NOMO-1 treated with DMSO at 0.1 percent for 48 hours (cell line): ENCODE measurements around the gene GAL.

Experiments used
- DNase-seq: peaks from one replicate; lab custom pipeline; 2025; ENCODE audit not compliant: unreplicated experiment; lab: John Stamatoyannopoulos, UW

GAL gene

DNA sequence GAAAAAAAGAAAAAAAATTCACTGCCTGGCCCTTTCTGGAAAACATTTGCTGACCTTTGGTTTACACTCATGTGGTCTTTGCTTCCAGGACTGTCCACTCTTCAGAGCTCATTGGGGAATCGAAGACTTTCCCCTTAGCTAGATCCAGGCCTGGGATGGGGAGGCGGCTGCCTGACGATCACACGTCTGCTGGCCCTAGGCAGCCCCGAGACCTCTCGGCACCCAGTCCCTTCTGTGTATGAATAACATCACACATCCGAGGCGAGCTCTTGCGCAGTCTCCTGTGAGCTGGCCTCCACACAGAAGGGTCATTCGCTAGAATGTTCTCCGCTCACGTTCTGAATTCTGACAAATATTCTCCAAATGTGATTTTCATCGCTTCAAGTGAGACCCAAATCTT, 25.7 kb upstream of the GAL start:
- no peak for DNase-seq

DNA sequence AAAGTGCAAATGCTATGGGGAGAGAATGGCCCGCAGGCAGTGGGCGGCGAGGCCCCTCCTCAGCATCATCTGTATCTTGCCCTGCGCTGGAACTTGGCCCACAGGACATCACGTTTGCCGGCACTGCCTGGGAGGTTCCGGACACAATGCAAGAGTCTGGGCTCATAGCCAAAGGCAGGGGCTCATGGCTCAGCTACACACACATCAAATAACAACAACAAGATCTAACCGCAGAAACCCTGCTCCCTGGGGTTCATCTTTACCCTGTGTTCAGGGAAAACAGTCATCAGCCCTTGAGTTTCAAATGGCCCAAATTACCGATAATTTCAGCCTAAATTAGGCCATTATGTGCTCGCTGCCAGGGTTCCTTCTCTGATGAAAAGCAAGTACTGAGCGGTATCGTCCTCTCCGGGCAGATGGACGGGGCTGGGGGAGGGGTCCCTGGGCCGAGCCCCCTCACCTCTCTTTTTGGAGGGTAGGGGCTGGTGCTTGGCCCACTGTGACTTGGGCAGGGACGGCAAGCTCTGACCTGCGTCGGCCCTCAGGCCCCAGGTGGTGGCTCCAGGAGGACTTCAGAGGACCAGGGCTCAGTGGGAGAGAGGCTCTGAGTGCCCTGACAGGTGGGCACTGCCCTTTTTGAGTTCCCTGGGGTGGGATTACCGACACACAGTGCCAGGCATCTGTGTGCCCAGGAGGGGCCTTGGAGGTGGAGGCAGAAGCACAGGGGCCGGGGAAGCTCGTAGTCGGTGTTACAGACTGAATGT, 25.0 kb upstream of the GAL start:
- DNase-seq = no peak

DNA sequence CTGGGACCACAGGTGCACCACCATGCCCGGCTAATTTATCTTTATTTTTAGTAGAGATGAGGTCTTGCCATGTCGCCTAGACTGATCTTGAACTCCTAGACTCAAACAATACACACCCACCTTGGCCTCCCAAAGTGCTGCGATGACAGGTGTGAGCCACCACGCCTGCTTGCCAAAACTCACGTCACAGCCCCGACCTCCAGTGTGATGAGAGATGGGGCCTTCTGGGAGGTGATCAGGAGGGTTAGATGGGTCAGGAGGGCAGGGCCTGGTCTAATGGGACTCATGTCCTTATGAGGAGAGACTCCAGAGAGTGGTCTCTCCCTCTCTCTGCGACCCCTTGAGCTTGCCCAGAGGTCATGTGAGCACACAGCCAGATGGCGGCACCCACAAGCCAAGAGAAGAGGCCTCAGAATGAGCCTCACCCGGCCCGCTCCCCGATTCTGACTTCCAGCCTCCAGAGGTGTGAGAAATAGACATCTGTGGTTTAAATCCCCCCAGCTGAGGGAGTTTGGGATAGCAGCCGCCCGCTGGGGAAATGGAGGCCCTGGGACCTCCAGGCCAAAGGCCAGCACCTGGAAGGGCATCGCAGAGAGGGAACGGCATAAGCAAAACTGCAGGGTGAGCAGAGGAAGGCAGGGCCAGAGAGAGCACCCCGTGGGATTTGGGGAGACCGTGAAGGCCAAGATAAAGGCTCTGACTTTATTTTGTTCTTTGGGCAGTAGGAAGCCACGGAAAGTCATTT, 24.1 kb upstream of the GAL start:
- DNase-seq = no peak

DNA sequence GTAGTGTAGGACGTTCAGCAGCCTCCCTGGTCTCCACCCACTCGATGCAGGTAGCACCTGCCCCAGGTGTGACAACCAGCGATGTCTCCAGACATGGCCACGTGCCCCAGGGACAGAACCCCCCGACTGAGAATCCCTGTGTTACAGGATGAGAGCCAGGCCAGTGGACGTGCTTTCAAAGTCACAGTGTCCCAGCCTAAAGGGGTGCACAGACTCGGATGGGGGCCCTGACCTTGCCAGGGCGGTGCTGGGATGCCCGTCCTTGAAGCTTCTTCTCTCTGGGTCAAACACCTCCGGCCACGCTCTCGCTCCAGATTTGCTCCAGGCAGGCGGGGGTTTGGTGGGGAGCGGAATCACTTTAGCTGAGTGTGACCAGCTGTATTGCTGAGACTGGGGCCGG, 23.3 kb upstream of the GAL start:
- DNase-seq = no peak

DNA sequence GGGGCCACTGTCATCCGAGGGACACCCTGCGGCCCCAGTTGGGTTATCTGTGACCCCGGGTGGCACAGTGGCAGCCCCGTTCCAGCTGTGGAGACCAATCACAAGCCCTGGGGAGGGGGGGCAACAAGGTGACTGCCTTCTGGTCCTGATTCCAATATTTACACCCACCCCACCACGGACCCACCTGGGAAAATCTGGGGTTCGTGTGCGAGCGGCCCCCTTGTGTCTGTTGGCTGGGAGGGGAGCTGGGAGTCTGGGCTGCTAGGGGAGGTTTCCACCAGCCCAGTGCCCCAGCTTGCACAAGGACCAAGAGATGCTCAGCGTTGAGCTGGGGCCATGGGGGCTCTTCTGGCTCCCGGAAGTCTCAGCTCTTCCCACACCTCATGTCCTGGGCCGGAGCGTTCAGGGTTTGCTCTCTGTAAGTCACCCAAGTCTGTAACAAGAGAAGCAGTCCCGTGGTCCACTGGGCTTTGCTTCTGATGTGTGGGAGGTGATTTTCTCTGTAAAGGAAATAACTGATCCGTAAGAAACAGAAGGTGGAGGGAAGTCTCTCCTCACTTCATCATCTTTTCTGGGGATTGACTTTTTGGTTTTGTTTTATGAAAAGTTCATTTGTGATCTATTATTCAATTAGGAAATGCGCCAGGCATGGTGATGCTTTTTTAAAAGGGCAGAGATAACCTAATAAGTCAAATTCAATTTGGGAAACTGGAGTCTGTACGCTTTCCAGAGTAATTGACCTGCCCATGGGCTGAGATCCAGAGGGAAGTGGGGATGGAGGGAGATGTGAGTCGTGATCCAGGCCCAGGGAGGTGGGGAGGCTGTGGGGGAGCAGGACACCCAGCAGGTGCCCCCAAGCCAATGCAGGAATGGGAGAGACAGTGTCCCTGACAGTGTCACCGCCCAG, 22.4 kb upstream of the GAL start:
- DNase-seq = no peak

DNA sequence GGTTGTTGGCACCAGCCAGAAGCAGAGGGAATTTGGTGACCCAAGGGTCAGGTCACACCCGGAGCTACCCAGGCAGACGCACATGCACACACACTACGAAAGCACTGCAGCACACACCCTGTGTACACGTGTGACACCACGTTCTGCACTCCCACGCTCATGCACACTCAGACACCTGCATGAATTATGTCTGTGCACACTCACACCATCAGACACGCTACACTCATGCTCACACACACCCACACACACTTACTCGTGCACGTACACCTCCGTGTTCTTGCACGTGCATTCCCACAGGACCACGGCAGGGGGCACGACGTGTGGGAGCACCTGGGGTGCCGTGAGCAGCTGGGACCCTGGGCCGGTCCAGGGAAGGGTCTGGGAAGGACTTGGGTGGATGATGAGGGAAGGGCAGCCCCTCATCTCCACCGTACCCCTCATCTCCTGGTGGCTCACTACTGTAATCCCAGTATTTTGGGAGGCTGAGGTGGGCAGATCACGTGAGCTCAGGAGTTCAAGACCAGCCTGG, 20.8 kb upstream of the GAL start:
- DNase-seq = no peak

DNA sequence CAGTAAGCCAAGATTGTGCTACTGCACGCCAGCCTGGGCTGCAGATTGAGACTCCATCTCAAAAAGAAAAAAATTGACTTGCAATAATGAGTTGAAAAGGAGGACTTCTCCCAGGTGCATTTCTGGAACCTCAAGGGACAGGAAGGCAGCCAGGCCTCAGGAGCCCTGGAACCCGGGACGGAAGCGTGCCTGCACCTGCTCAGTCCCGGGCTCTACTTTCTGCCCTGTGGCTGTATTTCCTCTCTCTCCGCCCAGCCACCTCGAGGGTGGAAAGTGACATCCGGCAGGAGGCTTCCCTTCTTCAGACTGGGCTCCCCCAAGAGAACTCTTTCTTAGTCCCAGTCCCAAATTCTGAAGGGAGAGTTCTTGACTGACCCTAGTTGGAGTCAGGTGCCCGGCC, 20.2 kb upstream of the GAL start:
- no peak for DNase-seq

DNA sequence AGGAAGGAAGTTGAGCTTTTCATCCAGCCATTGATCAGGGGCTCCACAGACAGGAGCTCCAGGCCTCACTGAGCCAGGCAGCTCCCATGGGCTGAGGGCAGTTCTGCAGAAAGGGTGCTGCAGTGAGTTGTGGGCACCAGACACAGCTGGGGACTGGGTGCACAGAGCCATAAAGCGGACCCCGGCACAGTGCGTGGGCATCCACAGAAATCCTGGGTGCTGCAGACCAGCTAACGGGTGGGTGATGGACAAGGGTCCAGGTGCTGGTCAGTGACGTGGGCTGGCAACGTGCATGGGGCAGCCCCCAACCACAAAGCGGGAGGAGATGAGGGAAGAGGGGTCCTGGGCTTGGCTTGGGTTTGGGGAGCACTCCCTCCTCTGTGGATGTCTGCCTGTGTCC, 19.4 kb upstream of the GAL start:
- DNase-seq = no peak

DNA sequence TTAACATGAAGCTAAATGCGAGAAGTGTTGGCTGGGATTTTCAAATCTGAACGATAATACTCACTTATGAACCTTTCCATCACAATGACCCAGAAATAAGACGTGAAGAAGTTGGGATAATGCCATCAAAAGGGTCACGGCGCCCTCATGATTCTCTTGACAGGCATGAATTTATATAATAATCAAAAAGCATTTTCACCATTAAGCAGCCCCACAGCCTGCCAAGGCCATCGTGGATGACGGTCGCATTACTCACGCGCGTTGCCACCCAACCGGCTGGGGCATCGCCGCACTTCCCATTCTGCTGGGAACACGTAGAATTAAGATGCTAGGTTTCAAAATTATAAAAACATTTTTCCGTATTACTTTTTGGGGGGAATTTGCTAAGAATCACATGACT, 18.9 kb upstream of the GAL start:
- DNase-seq = no peak

DNA sequence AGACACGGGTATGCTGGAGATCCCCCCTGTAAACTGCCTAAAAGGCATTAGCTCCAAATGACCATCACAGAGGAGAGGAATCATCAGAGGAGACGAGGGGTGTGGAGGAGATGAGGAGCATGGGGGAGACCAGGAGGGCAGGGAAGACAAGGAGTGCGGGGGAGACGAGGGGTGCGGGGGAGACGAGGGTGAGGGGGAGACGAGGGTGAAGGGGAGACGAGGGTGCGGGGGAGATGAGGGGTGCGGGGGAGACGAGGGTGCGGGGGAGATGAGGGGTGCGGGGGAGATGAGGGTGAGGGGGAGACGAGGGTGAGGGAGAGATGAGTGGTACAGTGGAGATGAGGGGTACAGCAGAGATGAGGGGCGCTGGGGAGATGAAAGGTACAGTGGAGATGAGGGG, 17.5 kb upstream of the GAL start:
- DNase-seq = no peak

DNA sequence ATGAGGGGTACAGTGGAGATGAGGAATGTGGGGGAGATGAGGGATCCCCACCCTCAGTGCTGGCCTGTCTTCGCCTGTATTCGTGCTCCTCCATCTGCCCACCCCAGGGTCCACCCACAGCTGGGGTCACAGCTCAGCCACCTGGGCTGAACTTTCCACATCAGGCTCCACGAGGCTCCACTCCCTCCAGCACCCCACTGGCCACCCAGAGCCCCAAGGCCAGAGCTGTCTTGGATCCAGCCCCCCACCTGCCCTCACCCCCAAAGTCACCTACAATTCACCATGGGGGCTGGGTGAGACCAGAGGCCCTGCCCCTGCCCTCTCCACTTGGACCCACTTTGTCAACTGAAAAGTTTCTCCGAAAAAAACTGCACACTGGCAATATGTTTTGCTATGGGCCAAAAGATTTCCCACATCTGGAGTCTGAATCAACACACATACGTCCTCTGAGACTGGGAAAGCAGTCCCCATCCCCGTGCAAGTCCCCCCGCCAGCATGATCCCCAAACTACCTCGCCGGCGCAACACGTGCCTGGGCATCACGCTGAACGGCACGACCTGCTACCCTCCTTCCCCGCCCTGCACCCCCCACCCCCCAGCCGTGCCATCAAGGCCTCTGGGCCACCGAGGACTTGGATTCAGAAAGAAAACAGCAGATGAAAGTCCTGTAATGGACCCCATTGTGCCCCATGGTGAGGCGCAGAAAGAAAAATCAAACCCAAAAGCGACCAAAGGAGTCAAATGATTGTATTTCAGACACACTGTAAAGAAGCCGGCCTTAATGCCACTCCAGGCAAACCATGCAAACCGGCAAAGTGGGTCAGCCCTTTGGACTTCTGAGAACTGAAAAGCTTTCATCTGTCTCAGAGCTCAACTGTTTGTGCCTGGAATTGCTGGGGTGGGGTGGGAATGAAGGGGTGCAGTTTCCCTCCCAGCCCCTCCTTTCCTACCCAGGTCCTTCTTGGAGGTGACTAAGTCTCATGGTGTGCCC, 16.5 kb upstream of the GAL start:
- DNase-seq = no peak

DNA sequence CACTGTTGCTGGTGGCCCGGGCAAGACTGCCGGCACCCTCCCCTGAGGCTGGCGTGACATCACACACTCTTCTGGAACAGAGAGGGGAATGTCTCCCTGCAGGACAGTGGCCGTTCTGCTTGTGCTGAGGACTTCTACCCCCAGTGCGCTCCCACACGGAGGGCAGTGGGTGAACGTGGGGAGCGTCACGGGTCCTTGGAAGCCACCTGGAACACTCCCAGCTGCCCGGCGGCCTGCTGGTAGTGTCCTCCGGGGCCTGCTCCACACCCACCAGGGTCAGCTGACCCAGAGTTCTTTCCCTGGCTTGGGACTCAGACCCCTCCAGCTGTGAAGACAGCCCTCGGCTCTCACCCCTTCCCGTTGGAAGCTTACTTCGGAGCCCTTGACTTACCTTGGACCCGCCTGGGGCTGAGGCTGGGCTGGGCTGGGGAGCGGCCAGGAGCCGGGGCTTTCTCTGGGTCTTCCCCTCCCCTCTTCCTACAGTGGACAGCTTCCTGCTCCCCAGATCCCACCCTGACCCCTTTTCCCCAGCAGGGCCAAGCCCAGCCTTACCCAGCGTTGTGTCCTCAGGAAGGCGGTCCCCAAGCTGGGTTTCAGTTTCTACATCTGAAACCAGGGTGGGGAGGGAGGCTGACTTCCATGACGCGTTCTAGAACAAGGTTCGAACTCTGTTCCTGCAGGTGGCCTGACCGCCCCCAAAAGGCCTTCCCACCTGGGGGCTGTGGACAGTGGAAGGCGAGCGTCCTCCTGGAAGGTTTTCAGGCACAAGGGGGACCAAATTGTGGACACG, 14.8 kb upstream of the GAL start:
- DNase-seq = no peak

DNA sequence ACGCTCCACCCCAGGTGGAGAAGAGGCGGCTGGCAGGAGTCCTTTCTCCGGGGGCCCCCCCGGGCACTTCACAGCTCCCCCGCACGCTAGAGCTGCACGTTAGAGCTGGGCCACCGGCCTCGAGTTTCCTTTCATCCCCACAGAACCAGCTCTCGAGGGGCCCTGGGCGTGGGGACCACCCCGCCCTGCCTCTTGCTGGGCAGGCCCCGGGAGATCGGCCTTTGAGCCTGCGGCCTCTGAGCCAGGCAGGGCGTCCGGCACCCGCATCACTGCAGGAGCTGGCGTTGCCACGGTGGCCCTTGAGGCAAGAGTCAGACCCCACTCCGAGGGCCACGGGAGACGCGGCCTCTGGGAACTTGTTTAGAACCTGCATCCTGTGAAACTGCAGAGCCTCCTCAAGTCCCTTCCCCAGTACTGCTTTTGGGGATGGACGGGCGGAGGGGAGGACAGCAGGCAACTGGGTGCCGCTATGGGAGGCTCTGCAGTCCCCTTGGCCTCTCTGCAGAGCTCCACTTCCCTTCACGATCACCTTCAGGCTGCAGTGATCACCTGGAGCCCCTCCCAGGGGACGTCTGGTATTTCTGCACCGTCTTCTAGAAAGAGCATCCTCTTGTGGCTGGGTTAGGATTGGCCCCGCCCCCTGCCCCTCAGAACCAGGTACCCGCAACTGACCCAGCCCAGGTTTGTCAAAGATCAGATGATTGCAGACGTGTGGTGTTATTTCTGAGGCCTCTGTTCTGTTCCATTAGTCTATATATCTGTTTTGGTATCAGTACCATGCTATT, 13.9 kb upstream of the GAL start:
- DNase-seq = no peak

DNA sequence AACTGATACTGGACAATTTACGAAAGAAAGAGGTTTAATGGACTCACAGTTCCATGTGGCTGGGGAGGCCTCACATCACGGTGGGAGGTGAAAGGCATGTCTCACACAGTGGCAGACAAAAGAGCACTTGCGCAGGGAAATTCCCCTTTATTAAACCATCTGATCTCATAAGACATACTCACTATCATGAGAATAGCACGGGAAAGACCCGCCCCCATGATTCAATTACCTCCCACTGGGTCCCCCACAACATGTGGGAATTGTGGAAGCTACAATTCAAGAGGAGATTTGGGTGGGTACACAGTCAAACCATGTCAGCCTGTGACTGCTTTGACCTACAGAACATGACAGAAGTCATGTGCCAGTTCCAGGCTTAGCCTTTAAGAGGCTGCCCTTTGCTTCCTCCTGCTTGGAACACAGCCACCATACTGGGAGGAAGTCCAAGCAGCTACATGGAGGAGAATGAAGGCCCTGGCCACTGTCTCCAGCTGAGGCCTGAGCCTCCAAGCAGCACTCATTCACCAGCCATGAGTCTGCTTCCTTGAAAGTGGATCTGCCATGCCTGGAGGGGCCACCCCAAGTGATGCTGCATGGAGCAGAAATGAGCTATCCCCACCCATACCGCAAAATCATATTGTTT, 10.9 kb upstream of the GAL start:
- no peak for DNase-seq

DNA sequence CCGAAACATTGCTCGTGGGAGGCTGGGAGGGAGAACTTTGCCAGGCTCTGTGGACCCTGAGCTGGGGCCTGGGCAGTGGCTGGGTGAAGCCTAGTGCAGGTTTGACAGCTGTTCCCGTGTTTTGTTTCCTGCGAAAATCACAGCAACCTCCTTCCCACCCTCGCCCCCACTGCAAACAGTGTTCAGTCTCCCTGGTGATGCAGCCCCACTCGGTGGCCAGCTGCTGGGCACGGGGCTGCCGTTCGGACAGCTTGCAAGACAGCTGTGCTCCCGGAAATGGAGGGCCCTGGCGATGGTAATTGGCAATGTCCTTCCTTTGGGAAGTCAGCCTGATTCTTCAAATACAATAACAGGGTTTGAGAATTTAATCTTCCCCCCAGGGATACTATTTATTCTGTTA, 10.4 kb upstream of the GAL start:
- no peak for DNase-seq

DNA sequence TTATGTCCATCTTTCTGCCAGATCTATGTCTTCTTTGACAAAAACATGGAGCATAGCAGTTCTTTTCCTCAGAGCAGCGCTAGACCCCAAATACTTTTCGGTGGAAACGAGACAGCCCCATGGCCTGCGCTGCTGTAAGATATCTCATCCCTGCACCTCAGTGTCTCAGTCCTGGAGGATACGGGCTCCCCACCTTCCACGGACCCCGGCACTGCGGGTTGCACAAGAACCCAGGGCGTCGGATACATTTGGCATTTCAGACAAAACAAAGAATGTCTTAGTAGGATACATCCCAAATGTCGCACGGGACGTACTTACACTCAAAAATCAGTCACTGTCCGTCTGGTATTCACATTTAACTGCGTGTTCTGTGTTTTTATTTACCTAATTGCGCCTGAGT, 9.9 kb upstream of the GAL start:
- DNase-seq = no peak

DNA sequence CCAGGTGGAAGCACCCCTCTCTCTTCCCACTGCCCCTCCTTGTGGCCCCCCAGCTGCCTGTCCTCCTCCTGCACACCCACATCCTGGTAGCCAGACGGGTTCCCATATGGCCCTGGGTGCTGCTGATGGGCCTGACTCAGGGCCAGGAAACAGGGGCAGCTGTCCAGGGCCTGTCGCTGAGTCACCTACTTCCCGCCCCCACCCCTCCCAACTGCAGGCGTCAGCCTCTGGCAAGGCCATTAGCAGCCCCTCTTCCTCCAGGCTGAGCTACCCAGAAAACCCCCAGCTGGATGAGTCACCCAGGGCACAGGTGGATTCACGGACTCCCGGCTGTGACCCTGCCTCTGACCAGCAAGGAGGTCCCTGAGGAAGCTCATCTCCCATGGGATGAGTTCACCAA, 6.9 kb upstream of the GAL start:
- no peak for DNase-seq

DNA sequence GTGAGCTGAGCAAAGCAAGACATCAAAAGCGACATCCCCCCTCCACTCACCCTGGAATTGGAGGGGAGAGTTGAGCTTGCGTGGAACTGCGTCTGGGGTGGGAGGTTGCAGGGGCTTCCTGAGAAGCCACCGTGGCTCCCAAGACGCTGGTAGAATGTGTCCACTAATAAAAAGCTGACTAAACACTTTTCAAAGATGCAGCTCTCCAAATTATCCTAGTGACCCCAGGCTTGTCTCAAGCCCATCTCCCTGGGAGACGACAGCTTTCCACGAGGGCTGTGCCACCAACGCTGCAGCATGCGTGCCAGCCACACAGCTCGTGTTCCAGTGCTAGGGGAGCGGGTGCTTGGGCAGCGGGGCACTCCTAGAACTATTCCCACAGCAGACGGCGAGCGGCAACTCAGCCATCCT, 6.3 kb upstream of the GAL start:
- no peak for DNase-seq
